Measurements from ENCODE around the gene VWA2.
"Not testable (repeated sequence)": the region's sequence is repeated elsewhere in the genome, so short reads cannot be mapped to it uniquely, and the experiment has no call there.

GRCh38 chr10:114333441-114333840, 94.4 kb downstream of the VWA2 start:
- TF ChIP-seq POLR2AphosphoS5 (IDR thresholded peaks at IDR 0.05; ENCODE audit: borderline replicate concordance, low read depth, low read length); EZH2 (IDR thresholded peaks at IDR 0.05): not testable (repeated sequence)
